Measurements from ENCODE around the gene HDAC4. TPM values are rescaled to one million over a fixed set of nuclear protein-coding genes. Genes with fewer than 3 reads are reported as not detected.

Gene HDAC4
- total and polyA plus RNA-seq, 9 donors = 7.0 to 74.0 (median 46.3) TPM

GRCh38 chr2:239386001-239386670 is 14.7 kb downstream of the HDAC4 start:
- WGBS, 3 donors = 88 to 90% (median 90%) methylated on average over 20 of the region's 20 CpGs
- intact Hi-C loops (cut with DNase I) = no loop called here
- DNase-seq = no peak
- H3K4me3 ChIP-seq = no peak overlapping the region
- no peaks in the 10 kb centered on the region for H3K9me3 ChIP-seq
- H3K4me1 ChIP-seq (ENCODE audit: insufficient read depth) = no peaks in the 10 kb centered on the region
- H3K27me3 ChIP-seq = no peaks in the 10 kb centered on the region
- TF ChIP-seq POLR2A (IDR thresholded peaks at IDR 0.05) (no peak), EP300 (IDR thresholded peaks at IDR 0.05) (no peak), CTCF (IDR thresholded peaks at IDR 0.05) (no peak)
- H3K36me3 ChIP-seq = no peaks in the 10 kb centered on the region
- no peak overlapping the region for H3K27ac ChIP-seq

GRCh38 chr2:239385096-239386000 is 15.5 kb downstream of the HDAC4 start:
- no peaks in the 10 kb centered on the region for H3K27me3 ChIP-seq
- no peak overlapping the region for H3K27ac ChIP-seq
- H3K36me3 ChIP-seq = no peaks in the 10 kb centered on the region
- TF ChIP-seq EP300 (IDR thresholded peaks at IDR 0.05) (no peak), POLR2A (IDR thresholded peaks at IDR 0.05) (no peak), CTCF (IDR thresholded peaks at IDR 0.05) (no peak)
- no peaks in the 10 kb centered on the region for H3K4me1 ChIP-seq (ENCODE audit: insufficient read depth)
- intact Hi-C loops (cut with DNase I) = no loop called here
- WGBS, 3 donors = 95 to 98% (median 97%) methylated on average over 26 of the region's 26 CpGs
- peak in 1 of 5 donors; percentile 16 for DNase-seq
- no peak overlapping the region for H3K4me3 ChIP-seq
- H3K9me3 ChIP-seq = no peaks in the 10 kb centered on the region

- H3K27ac ChIP-seq = no peak overlapping the region
- intact Hi-C loops (cut with DNase I) = no loop called here
- H3K27me3 ChIP-seq = no peaks in the 10 kb centered on the region
- TF ChIP-seq POLR2A (IDR thresholded peaks at IDR 0.05) (no peak), EP300 (IDR thresholded peaks at IDR 0.05) (no peak), CTCF (IDR thresholded peaks at IDR 0.05) (no peak)
- H3K36me3 ChIP-seq = no peaks in the 10 kb centered on the region
- WGBS, 3 donors = 94 to 95% (median 95%) methylated on average over 17 of the region's 17 CpGs
- H3K4me3 ChIP-seq = no peak overlapping the region
- H3K9me3 ChIP-seq = no peaks in the 10 kb centered on the region
- peak in 1 of 5 donors; percentile 9 for DNase-seq
- no peaks in the 10 kb centered on the region for H3K4me1 ChIP-seq (ENCODE audit: insufficient read depth)
Measured at GRCh38 chr2:239383759-239384156, 17.1 kb downstream of the HDAC4 start.

GRCh38 chr2:239383036-239383758 is 17.6 kb downstream of the HDAC4 start:
- H3K36me3 ChIP-seq = no peaks in the 10 kb centered on the region
- 92 to 93% (median 93%) methylated on average over 24 of the region's 24 CpGs for WGBS, 3 donors
- no peak for TF ChIP-seq CTCF (IDR thresholded peaks at IDR 0.05)
- TF ChIP-seq POLR2A (IDR thresholded peaks at IDR 0.05) = no peak
- no peak for TF ChIP-seq EP300 (IDR thresholded peaks at IDR 0.05)
- no peaks in the 10 kb centered on the region for H3K9me3 ChIP-seq
- H3K27ac ChIP-seq = no peak overlapping the region
- peak in 1 of 5 donors; percentile 12 for DNase-seq
- H3K4me1 ChIP-seq (ENCODE audit: insufficient read depth) = no peaks in the 10 kb centered on the region
- H3K27me3 ChIP-seq = no peaks in the 10 kb centered on the region
- intact Hi-C loops (cut with DNase I) = no loop called here
- no peak overlapping the region for H3K4me3 ChIP-seq
